Measurements from ENCODE around the gene MAPK12. TPM values are rescaled to one million over a fixed set of nuclear protein-coding genes. Genes with fewer than 3 reads are reported as not detected.

Gene MAPK12
- total and polyA plus RNA-seq, 9 of the 15 experiments (the other 6 are each of a cell fraction or from before 2014, with no cell fraction given), result 0.79 to 71.5 (median 32.8) TPM

- no peak for TF ChIP-seq HMGXB4 (CRISPR knock-in tag; IDR thresholded peaks at IDR 0.05)
These were observed 28.3 kb downstream of the MAPK12 start (continued) for GRCh38 chr22:50233223-50233622.

- ChIA-PET POLR2A (interaction anchor here (0.5 to 2.2 kb wide), 4 partner anchors 10 to 286 kb away, joined by 3 to 5 read pairs (median 4); no protein-coding TSS in a partner anchor), CTCF (ENCODE audit: low intra/inter-chr PET ratio) (no interaction called here)
- ATAC-seq (no peak), DNase-seq (ENCODE audit: extremely low read depth in 1 of 4, low spot score in 3 of 4) (no peak), FAIRE-seq (no peak)
- no peak overlapping the region for H3K4me3 ChIP-seq
- TF ChIP-seq PCBP2 (IDR thresholded peaks at IDR 0.05; ENCODE audit: low read depth, low read length, poor library complexity, severe bottlenecking), result no peak
- no peak for TF ChIP-seq PTTG1 (tag; IDR thresholded peaks at IDR 0.05; ENCODE audit: low read depth)
- no peak for TF ChIP-seq MCM3 (IDR thresholded peaks at IDR 0.05)
- TF ChIP-seq THAP7 (CRISPR knock-in tag; IDR thresholded peaks at IDR 0.05), result no peak
- no peak for TF ChIP-seq TARDBP (IDR thresholded peaks at IDR 0.05)
- no peak for TF ChIP-seq RAD21 (CRISPR knock-in tag; conservative IDR thresholded peaks at IDR 0.05 in 1 of 2, IDR thresholded peaks at IDR 0.05 in 1 of 2)
- no peak for TF ChIP-seq ZKSCAN1 (IDR thresholded peaks at IDR 0.05; ENCODE audit: low read depth, low read length)
- TF ChIP-seq MTF1 (CRISPR knock-in tag; IDR thresholded peaks at IDR 0.05; ENCODE audit: borderline replicate concordance), result no peak
- no peak for TF ChIP-seq HNRNPL (IDR thresholded peaks at IDR 0.05; ENCODE audit: low read depth, low read length)
- TF ChIP-seq ZBTB9 (CRISPR knock-in tag; IDR thresholded peaks at IDR 0.05), result no peak
- H3K4me1 ChIP-seq (replicated peaks in 1 of 2; ENCODE audit: control insufficient read depth in 2 of 2, insufficient read depth in 2 of 2, low read length in 2 of 2), result peaks cover 0 to 8% of the 10 kb centered on the region in 2 experiments; a peak in 2 of 5 replicates
- no peaks in the 10 kb centered on the region for H4K20me1 ChIP-seq (replicated peaks; ENCODE audit: control insufficient read depth, insufficient read depth, low read length)
- in situ Hi-C loops (cut with MboI) (no loop called here), intact Hi-C loops (cut with micrococcal nuclease) (no loop called here)
- H3K9me1 ChIP-seq (ENCODE audit: control insufficient read depth, insufficient read depth, low read length), result no peaks in the 10 kb centered on the region
- H3K27me3 ChIP-seq (ENCODE audit: control insufficient read depth in 2 of 2, insufficient read depth in 2 of 2, low read length in 2 of 2), result no peaks in the 10 kb centered on the region
- BruUV-seq (replicated peaks), result no TSS peak
- H3K9ac ChIP-seq (ENCODE audit: insufficient read depth in 1 of 2, low read depth in 2 of 2, low read length in 2 of 2), result no peak overlapping the region
- H3K9me3 ChIP-seq (replicated peaks; ENCODE audit: control insufficient read depth, insufficient read depth, low read depth, low read length), result no peaks in the 10 kb centered on the region; the same call in 1 of the 2 replicates
- H3K4me2 ChIP-seq (ENCODE audit: insufficient read depth, low read length), result no peak overlapping the region
- WGBS (ENCODE audit: insufficient coverage, low coverage, missing lambda C conversion rate), result 91% methylated on average over 18 of the region's 20 CpGs
- no peak overlapping the region for H2AFZ ChIP-seq (ENCODE audit: low read depth, low read length)
- H3K27ac ChIP-seq (ENCODE audit: extremely low read depth, low read depth, low read length), result no peak overlapping the region
- H3K79me2 ChIP-seq (ENCODE audit: control insufficient read depth, insufficient read depth, low read length), result peaks cover 28% of the 10 kb centered on the region
- H3K36me3 ChIP-seq (ENCODE audit: control insufficient read depth, insufficient read depth, low read length), result peaks cover 23% of the 10 kb centered on the region; the same call in 2 of the 3 replicates
These were observed 28.9 kb downstream of the MAPK12 start for GRCh38 chr22:50232481-50233151.
